ENCODE measurements around the gene MYLK.
A peak's percentile ranks its signal among the peaks of the same experiment; 100 is the strongest.

Gene MYLK

DNA sequence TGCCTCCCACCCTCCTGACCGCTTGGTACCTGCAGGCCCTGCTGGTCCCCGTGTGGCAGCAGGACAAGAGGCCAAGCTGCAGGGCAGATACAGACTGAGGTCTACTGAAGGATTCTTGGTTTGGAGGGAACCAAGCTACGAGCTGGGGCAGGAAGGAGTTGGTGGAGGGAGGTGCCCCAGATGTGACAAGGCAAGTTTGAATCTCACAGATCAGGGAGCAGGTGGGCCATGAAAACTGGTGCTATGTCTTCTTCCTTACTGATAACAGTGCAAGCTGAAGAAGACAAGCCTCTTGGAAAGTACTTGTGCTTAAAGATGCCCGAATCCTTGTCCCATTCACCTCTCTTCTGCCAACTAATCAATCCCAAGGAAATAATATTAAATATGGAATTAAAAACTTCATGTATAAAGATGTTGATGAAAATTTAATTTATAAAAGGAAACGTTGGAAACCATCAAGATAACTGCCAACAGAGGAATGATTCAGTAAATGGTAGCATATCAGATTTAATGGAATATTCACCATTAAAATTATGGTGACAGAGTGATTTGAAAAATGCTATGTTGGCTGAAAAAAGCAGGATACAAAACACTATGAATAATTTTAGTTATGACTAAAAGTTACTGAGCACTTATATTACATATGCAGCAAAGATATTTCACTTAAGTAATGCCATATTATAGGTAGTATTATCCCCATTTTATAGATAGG, 107.9 kb downstream of the MYLK start:
- H3K4me3 ChIP-seq (ENCODE audit: control insufficient read depth, low read depth, low read length), result no peak overlapping the region
- DNase-seq (ENCODE audit: low read depth), result no peak
- no peak for TF ChIP-seq CTCF (conservative IDR thresholded peaks at IDR 0.05; ENCODE audit: control insufficient read depth, insufficient read depth, low read depth, low read length)

- no peak overlapping the region for H3K4me3 ChIP-seq (ENCODE audit: control insufficient read depth, low read depth, low read length)
- no peak for DNase-seq (ENCODE audit: low read depth)
- TF ChIP-seq CTCF (conservative IDR thresholded peaks at IDR 0.05; ENCODE audit: control insufficient read depth, insufficient read depth, low read depth, low read length), result no peak
Observed at GRCh38 chr3:123774474-123774873, 109.7 kb downstream of the MYLK start.

- H3K4me3 ChIP-seq (ENCODE audit: control insufficient read depth, low read depth, low read length), result no peak overlapping the region
- TF ChIP-seq CTCF (conservative IDR thresholded peaks at IDR 0.05; ENCODE audit: control insufficient read depth, insufficient read depth, low read depth, low read length), result no peak
- DNase-seq (ENCODE audit: low read depth), result peak; percentile 89
Observed at GRCh38 chr3:123773681-123774431, 110.3 kb downstream of the MYLK start.

DNA sequence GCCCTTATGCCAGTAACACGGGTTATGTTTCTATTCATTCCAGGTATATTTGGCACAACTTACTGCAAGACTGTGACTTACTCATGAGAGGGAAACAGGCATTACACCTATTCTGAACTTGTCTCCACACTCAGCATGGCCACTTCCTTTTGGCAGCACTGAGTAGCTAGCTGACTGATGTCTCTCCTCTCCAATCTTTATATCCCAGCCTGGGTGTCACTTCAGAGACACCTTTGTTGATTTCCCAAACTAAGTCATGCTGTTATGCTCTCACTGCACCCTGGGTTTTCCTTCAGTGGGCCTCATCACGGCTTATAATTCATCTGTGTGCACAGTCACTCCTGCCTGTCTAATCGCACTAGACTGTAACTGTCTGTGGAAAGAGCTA, 114.8 kb downstream of the MYLK start:
- TF ChIP-seq CTCF (conservative IDR thresholded peaks at IDR 0.05; ENCODE audit: control insufficient read depth, insufficient read depth, low read depth, low read length), result no peak
- no peak for DNase-seq (ENCODE audit: low read depth)
- no peak overlapping the region for H3K4me3 ChIP-seq (ENCODE audit: control insufficient read depth, low read depth, low read length)

DNA sequence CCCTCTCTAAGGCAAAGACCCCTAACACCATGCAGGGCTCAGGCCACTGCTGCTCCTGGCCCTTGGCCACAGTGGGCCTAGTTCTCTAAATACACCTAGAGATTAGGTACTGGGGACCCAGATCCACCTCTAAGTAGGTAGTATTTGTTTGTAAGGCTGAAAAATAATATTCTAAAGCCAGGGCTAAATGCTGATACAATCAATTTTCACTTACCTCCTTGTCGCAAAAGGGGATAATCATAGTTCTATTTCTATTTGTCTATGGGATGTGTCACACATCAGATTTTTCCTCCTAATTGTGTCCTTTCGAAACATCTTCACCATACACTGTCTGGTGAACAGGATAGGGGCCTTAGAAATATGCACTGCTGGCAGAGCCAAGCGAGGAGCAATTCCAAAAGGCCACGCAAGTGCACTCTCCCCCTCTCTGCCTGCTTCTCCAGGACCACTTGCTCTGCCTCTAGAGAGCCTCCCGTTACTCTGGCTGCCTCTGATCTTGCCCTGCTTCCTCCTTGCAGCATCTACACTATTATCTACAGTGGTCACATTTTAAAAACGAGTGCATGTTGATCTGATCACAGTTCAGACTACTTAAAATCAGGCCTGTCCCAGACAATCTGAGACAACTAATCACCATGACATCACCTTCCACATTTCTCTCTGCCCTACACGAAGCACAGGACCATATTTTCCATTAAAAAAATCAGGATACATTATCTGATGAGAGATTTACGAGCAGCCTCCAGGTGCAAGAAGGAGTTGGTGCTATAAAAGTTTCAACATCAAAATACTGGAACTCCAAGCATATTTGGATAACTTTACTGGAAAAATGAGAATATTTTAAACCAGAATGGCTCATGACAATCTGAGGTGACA, 115.4 kb downstream of the MYLK start:
- TF ChIP-seq CTCF (conservative IDR thresholded peaks at IDR 0.05; ENCODE audit: control insufficient read depth, insufficient read depth, low read depth, low read length), result no peak
- DNase-seq (ENCODE audit: low read depth), result no peak
- H3K4me3 ChIP-seq (ENCODE audit: control insufficient read depth, low read depth, low read length), result no peak overlapping the region

DNA sequence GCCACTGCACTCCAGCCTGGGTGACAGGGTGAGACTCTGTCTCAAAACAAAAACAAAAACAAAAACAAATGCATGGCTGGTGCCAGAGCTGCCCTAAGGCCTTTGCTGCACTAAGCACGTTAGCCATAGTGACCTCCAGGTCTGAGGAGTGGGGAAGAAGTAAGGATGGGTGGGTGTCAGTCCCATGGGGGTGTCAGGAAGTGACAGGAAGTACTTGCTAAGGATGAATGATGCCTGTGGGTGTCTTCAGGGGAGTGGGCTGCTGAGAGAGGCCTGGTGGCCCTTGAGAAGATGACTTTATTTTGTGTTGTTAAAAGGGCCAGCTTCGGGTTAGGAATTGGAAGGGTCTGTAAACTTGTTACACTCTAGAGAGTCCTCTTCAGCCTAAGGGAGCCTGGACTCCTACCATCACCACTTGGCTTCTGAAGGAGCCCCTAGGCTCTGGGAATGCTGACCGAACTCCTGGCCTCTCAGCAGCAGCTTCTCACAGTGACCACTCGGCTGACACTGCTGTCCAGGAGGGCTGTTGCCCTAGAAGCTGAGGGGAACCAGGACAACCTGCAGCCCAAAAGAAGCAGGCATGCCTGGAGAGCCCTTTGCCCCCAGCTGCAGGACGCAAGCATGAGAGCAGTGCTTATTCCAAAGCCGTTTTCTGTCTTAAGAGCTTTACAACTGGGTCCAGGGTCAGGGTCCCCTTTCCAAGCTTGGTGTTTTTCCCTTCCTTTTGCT, 116.4 kb downstream of the MYLK start:
- no peak for TF ChIP-seq CTCF (conservative IDR thresholded peaks at IDR 0.05; ENCODE audit: control insufficient read depth, insufficient read depth, low read depth, low read length)
- DNase-seq (ENCODE audit: low read depth), result no peak
- H3K4me3 ChIP-seq (ENCODE audit: control insufficient read depth, low read depth, low read length), result no peak overlapping the region

All from fibroblast of mammary gland (primary cell).